ENCODE data around the gene DLGAP4. TPM values are rescaled to one million over a fixed set of nuclear protein-coding genes. Genes with fewer than 3 reads are reported as not detected.

DLGAP4 gene
- total and polyA plus RNA-seq, 9 of the 15 experiments (the other 6 are each of a cell fraction or from before 2014, with no cell fraction given), result 0.31 to 34.1 (median 4.5) TPM

DNA sequence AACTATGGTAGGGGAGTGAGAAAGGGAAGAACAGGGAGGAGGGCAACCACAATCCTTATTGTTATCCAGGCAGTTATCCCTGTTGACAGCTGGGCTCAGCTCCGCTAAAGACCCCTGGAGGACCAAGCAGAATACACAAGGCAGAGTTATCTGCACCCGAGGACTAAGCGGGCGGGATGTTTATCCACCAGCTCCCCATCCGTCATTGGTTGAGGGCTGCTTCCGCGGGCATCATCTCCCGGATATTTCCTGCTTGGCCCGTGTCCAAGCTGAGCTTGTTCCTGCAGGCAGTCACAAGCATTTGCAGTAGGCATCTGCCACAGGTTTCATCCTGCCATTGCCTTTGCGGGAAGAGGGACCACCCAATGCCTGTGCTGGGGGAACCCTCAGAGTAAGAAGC lies 102.1 kb downstream of the DLGAP4 start:
- no peak overlapping the region for H2AFZ ChIP-seq (ENCODE audit: low read depth, low read length)
- intact Hi-C loops (cut with micrococcal nuclease) (no loop called here), in situ Hi-C loops (cut with MboI) (no loop called here)
- peak in 3 of 4 experiments; percentile 16 to 24 (median 23) for DNase-seq (ENCODE audit: extremely low read depth in 1 of 4, low spot score in 3 of 4)
- ATAC-seq, result no peak
- no peak overlapping the region for H3K4me3 ChIP-seq
- H3K9me3 ChIP-seq (replicated peaks; ENCODE audit: control insufficient read depth, insufficient read depth, low read depth, low read length), result no peaks in the 10 kb centered on the region
- no peak for FAIRE-seq
- peaks cover 19 to 56% of the 10 kb centered on the region in 2 experiments; a peak in 4 of 5 replicates for H3K27me3 ChIP-seq (ENCODE audit: control insufficient read depth in 2 of 2, insufficient read depth in 2 of 2, low read length in 2 of 2)
- no peaks in the 10 kb centered on the region for H3K9me1 ChIP-seq (ENCODE audit: control insufficient read depth, insufficient read depth, low read length)
- no peaks in the 10 kb centered on the region for H3K79me2 ChIP-seq (ENCODE audit: control insufficient read depth, insufficient read depth, low read length)
- H3K27ac ChIP-seq (ENCODE audit: extremely low read depth, low read depth, low read length), result no peak overlapping the region
- no peak overlapping the region for H3K4me2 ChIP-seq (ENCODE audit: insufficient read depth, low read length)
- WGBS (ENCODE audit: insufficient coverage, low coverage, missing lambda C conversion rate), result 4% methylated on average over 9 of the region's 10 CpGs
- TF ChIP-seq NFIC (IDR thresholded peaks at IDR 0.05) (peak; percentile 68), GABPA (tag; conservative IDR thresholded peaks at IDR 0.05; ENCODE audit: low read depth) (no peak)
- no TSS peak for BruUV-seq (replicated peaks)
- peaks cover 4% of the 10 kb centered on the region; the same call in 1 of the 2 replicates for H4K20me1 ChIP-seq (replicated peaks; ENCODE audit: control insufficient read depth, insufficient read depth, low read length)
- ChIA-PET CTCF (ENCODE audit: low intra/inter-chr PET ratio) (no interaction called here), POLR2A (interaction anchor here (0.6 to 1.6 kb wide), 3 partner anchors 28 to 150 kb away, joined by 3 read pairs; no protein-coding TSS in a partner anchor)
- H3K4me1 ChIP-seq (replicated peaks in 1 of 2; ENCODE audit: control insufficient read depth in 2 of 2, insufficient read depth in 2 of 2, low read length in 2 of 2), result no peaks in the 10 kb centered on the region
- no peaks in the 10 kb centered on the region for H3K36me3 ChIP-seq (ENCODE audit: control insufficient read depth, insufficient read depth, low read length)
- no peak overlapping the region for H3K9ac ChIP-seq (ENCODE audit: insufficient read depth in 1 of 2, low read depth in 2 of 2, low read length in 2 of 2)

DNA sequence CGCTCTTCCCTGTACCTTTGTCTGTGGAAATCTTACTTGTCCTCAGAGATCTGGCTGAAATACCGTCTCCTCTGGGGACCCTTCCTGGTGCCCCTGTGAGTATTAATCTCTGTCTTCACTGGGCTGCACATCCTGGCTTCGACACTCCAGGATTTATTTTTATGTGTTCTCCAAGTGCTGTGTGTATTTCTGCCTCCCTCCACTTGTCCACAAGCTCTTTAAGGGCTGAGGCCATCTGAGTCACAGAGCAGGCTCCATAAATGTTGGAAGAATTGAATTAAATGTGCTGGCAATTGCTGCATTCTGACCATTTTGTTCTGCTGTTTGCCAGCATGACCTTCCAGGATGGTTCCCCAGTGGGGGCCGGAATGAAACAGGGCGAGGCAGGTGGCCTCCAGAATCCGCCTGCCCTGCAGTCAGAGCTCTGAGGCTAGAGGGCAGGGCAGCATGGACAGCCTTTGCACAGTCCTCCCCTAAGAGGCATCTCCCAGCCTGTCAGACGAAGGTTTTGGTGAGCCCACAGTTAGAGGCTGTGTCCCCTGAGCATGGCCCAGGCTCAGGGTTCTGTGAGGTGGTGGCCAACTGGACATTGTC lies 105.8 kb downstream of the DLGAP4 start:
- no peak overlapping the region for H3K4me2 ChIP-seq (ENCODE audit: insufficient read depth, low read length)
- 0 out of 2 replicates have a peak, but pooled peaks cover 4% of the 10 kb centered on the region for H4K20me1 ChIP-seq (replicated peaks; ENCODE audit: control insufficient read depth, insufficient read depth, low read length)
- no TSS peak for BruUV-seq (replicated peaks)
- FAIRE-seq (no peak), ATAC-seq (no peak), DNase-seq (ENCODE audit: extremely low read depth in 1 of 4, low spot score in 3 of 4) (no peak)
- TF ChIP-seq, protein P1, sequence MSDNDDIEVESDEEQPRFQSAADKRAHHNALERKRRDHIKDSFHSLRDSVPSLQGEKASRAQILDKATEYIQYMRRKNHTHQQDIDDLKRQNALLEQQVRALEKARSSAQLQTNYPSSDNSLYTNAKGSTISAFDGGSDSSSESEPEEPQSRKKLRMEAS (CRISPR knock-in tag; IDR thresholded peaks at IDR 0.05), result no peak
- no peak for TF ChIP-seq ZNF263 (CRISPR knock-in tag; IDR thresholded peaks at IDR 0.05; ENCODE audit: borderline replicate concordance)
- no peak for TF ChIP-seq ZNF586 (CRISPR knock-in tag; conservative IDR thresholded peaks at IDR 0.05)
- TF ChIP-seq, protein P2, sequence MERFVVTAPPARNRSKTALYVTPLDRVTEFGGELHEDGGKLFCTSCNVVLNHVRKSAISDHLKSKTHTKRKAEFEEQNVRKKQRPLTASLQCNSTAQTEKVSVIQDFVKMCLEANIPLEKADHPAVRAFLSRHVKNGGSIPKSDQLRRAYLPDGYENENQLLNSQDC (CRISPR knock-in tag; IDR thresholded peaks at IDR 0.05), result no peak
- TF ChIP-seq EP400 (IDR thresholded peaks at IDR 0.05), result no peak
- no peak for TF ChIP-seq ZNF551 (CRISPR knock-in tag; IDR thresholded peaks at IDR 0.05)
- TF ChIP-seq ADNP (tag; IDR thresholded peaks at IDR 0.05), result no peak
- no peak for TF ChIP-seq POLR2H (tag; IDR thresholded peaks at IDR 0.05; ENCODE audit: low read depth)
- TF ChIP-seq CREB1 (IDR thresholded peaks at IDR 0.05), result no peak
- TF ChIP-seq CREB1 (CRISPR knock-in tag; IDR thresholded peaks at IDR 0.05), result no peak
- no peak for TF ChIP-seq TAF9B (IDR thresholded peaks at IDR 0.05; ENCODE audit: partially characterized antibody)
- in situ Hi-C loops (cut with MboI), result no loop called here
- no peaks in the 10 kb centered on the region for H3K36me3 ChIP-seq (ENCODE audit: control insufficient read depth, insufficient read depth, low read length)
- WGBS (ENCODE audit: insufficient coverage, low coverage, missing lambda C conversion rate), result 0% methylated on average over 7 of the region's 7 CpGs
- intact Hi-C loops (cut with micrococcal nuclease), result no loop called here
- CTCF ChIA-PET (ENCODE audit: low intra/inter-chr PET ratio), result no interaction called here
- H2AFZ ChIP-seq (ENCODE audit: low read depth, low read length), result no peak overlapping the region
- H3K9ac ChIP-seq (ENCODE audit: insufficient read depth in 1 of 2, low read depth in 2 of 2, low read length in 2 of 2), result no peak overlapping the region
- H3K9me3 ChIP-seq (replicated peaks; ENCODE audit: control insufficient read depth, insufficient read depth, low read depth, low read length), result no peaks in the 10 kb centered on the region
- H3K4me1 ChIP-seq (replicated peaks in 1 of 2; ENCODE audit: control insufficient read depth in 2 of 2, insufficient read depth in 2 of 2, low read length in 2 of 2), result no peaks in the 10 kb centered on the region
- no peaks in the 10 kb centered on the region for H3K9me1 ChIP-seq (ENCODE audit: control insufficient read depth, insufficient read depth, low read length)
- peaks cover 33 to 65% of the 10 kb centered on the region in 2 experiments for H3K27me3 ChIP-seq (ENCODE audit: control insufficient read depth in 2 of 2, insufficient read depth in 2 of 2, low read length in 2 of 2)
- no peak overlapping the region for H3K4me3 ChIP-seq
- POLR2A ChIA-PET, result interaction anchor here (0.5 to 0.6 kb wide), 2 partner anchors 86 to 655 kb away, joined by 3 to 4 read pairs; no protein-coding TSS in a partner anchor
- no peak overlapping the region for H3K27ac ChIP-seq (ENCODE audit: extremely low read depth, low read depth, low read length)
- no peaks in the 10 kb centered on the region for H3K79me2 ChIP-seq (ENCODE audit: control insufficient read depth, insufficient read depth, low read length)

Measured in K562 (cell line).